H1 (cell line): Measurements from ENCODE around the gene IGFBP3. TPM values are rescaled to one million over a fixed set of nuclear protein-coding genes. Genes with fewer than 3 reads are reported as not detected.

Source experiments
- CTCF ChIA-PET: fragments of 300-600 bp; sonication (Branson Sonifier 250); formaldehyde crosslinking; loops from one replicate; lab custom pipeline; 2021; ENCODE audit not compliant: partially characterized antibody; lab: Charles Lee
- POLR2A ChIA-PET: fragments of 300-600 bp; sonication (Branson Sonifier 250); formaldehyde crosslinking; loops from one replicate; lab custom pipeline; 2021; ENCODE audit warnings: inconsistent platforms; ENCODE audit not compliant: partially characterized antibody; lab: Charles Lee
- DNase-seq, 2 experiments: peaks; one replicate each; pipeline versions ENCODE4 v3.0.0 to v3.0.0-alpha.2; 2010 to 2022; ENCODE audit warnings: low spot score in 2 of 2, low read depth in 1 of 2, mixed read lengths in 1 of 2
- FAIRE-seq: peaks from 2 replicates; lab custom pipeline; 2011; peaks lifted over from hg19 to GRCh38; lab: Jason Lieb, UNC
- H2AFZ ChIP-seq: 2 replicates; pipeline ENCODE4 v1.8.1; 2012; ENCODE audit warnings: low read length, inconsistent platforms
- H2AK5ac ChIP-seq: 2 replicates; pipeline ENCODE4 v1.6.1; 2013; ENCODE audit warnings: low read depth, low read length
- H2BK120ac ChIP-seq: replicated peaks from 2 replicates; pipeline ENCODE3; 2013; ENCODE audit warnings: low read depth, low read length, inconsistent platforms
- H2BK12ac ChIP-seq: 2 replicates; pipeline ENCODE4 v1.6.1; 2013; ENCODE audit warnings: low read depth, low read length
- H2BK15ac ChIP-seq: 2 replicates; pipeline ENCODE4 v1.6.1; 2013; ENCODE audit warnings: low read length
- H2BK20ac ChIP-seq: 2 replicates; pipeline ENCODE4 v1.6.1; 2013; ENCODE audit warnings: low read length
- H2BK5ac ChIP-seq: 2 replicates; pipeline ENCODE4 v1.6.1; 2013; ENCODE audit warnings: low read depth, low read length
- H3K14ac ChIP-seq: 2 replicates; pipeline ENCODE4 v1.6.1; 2013; ENCODE audit warnings: inconsistent platforms; ENCODE audit not compliant: insufficient read length
- H3K18ac ChIP-seq: 2 replicates; pipeline ENCODE4 v1.6.1; 2013; ENCODE audit warnings: low read length; ENCODE audit errors: extremely low read depth
- H3K23ac ChIP-seq: 2 replicates; pipeline ENCODE4 v1.6.1; 2013; ENCODE audit warnings: inconsistent platforms; ENCODE audit not compliant: insufficient read length
- H3K23me2 ChIP-seq: 2 replicates; pipeline ENCODE4 v1.6.1; 2013; ENCODE audit warnings: low read depth, low read length
- H3K27ac ChIP-seq: 2 replicates; pipeline ENCODE4 v1.6.1; 2011; ENCODE audit warnings: low read depth, low read length, inconsistent platforms
- H3K27me3 ChIP-seq, 4 experiments: replicated peaks in 1 of 4; 1 replicate in 1 of 4; 2 replicates in 3 of 4; pipeline versions ENCODE4 v1.6.1 to v1.8.1; 2011 to 2013; ENCODE audit warnings: low read length in 3 of 4, mild to moderate bottlenecking in 3 of 4, inconsistent platforms in 2 of 4, mixed read lengths in 2 of 4, moderate library complexity in 1 of 4; ENCODE audit not compliant: control insufficient read depth in 3 of 4, insufficient read depth in 3 of 4; ENCODE audit errors: extremely low read depth in 1 of 4
- H3K36me3 ChIP-seq, 4 experiments: 2 replicates each; pipeline versions ENCODE4 v1.6.1 to v1.8.1; 2011 to 2013; ENCODE audit warnings: mild to moderate bottlenecking in 4 of 4, low read length in 3 of 4, moderate library complexity in 2 of 4, control low read depth in 1 of 4, inconsistent platforms in 1 of 4; ENCODE audit not compliant: insufficient read depth in 4 of 4, control insufficient read depth in 2 of 4
- H3K4ac ChIP-seq: replicated peaks from 2 replicates; pipeline ENCODE3; 2013; ENCODE audit warnings: low read length, low read depth, mixed read lengths, inconsistent platforms; ENCODE audit not compliant: insufficient read length
- H3K4me1 ChIP-seq, 4 experiments: replicated peaks in 1 of 4; 1 replicate in 1 of 4; 2 replicates in 3 of 4; pipeline versions ENCODE4 v1.6.1 to v1.8.1; 2011 to 2013; ENCODE audit warnings: low read length in 3 of 4, inconsistent platforms in 2 of 4, mixed read lengths in 1 of 4; ENCODE audit not compliant: insufficient read depth in 4 of 4, control insufficient read depth in 3 of 4
- H3K4me2 ChIP-seq, 2 experiments: 2 replicates each; pipeline versions ENCODE4 v1.6.1 to v1.8.1; 2011 to 2013; ENCODE audit warnings: low read depth in 2 of 2, low read length in 2 of 2, control low read depth in 1 of 2, inconsistent platforms in 1 of 2, mild to moderate bottlenecking in 1 of 2; ENCODE audit not compliant: insufficient read depth in 1 of 2
- H3K4me3 ChIP-seq, 4 experiments: fragments of 200-600, 300-600 bp in 1 of 4; sonication (generic), shearing (Covaris generic), sonication (Bioruptor Twin) in 1 of 4; 2 replicates each; pipeline versions ENCODE4 v1.5.1 to v1.8.1; 2011 to 2016; ENCODE audit warnings: low read length in 4 of 4, low read depth in 3 of 4, control low read depth in 2 of 4, inconsistent platforms in 2 of 4, mild to moderate bottlenecking in 2 of 4, mixed read lengths in 1 of 4, moderate library complexity in 1 of 4; ENCODE audit not compliant: insufficient read depth in 2 of 4; ENCODE audit errors: extremely low read depth in 1 of 4
- H3K56ac ChIP-seq: replicated peaks from 2 replicates; pipeline ENCODE3; 2013; ENCODE audit warnings: low read depth, mild to moderate bottlenecking, mixed read lengths, low read length, inconsistent platforms; ENCODE audit not compliant: insufficient read length
- H3K79me1 ChIP-seq: 2 replicates; pipeline ENCODE4 v1.6.1; 2013; ENCODE audit warnings: low read depth, low read length, control low read depth
- H3K79me2 ChIP-seq, 2 experiments: 2 replicates each; pipeline versions ENCODE4 v1.6.1 to v1.8.1; 2012 to 2013; ENCODE audit warnings: low read length in 2 of 2, mild to moderate bottlenecking in 2 of 2, inconsistent platforms in 1 of 2; ENCODE audit not compliant: insufficient read depth in 2 of 2, control insufficient read depth in 1 of 2
- H3K9ac ChIP-seq, 4 experiments: replicated peaks in 1 of 4; 1 replicate in 1 of 4; 2 replicates in 3 of 4; pipeline versions ENCODE4 v1.6.1 to v1.8.1; 2011 to 2013; ENCODE audit warnings: low read depth in 3 of 4, low read length in 3 of 4, control low read depth in 2 of 4, mild to moderate bottlenecking in 2 of 4, moderate library complexity in 2 of 4, inconsistent platforms in 1 of 4; ENCODE audit errors: extremely low read depth in 1 of 4
- H3K9me3 ChIP-seq, 2 experiments: 2 replicates each; pipeline versions ENCODE4 v1.6.1 to v1.8.1; 2012 to 2013; ENCODE audit warnings: mild to moderate bottlenecking in 2 of 2, moderate library complexity in 2 of 2, control low read depth in 1 of 2, inconsistent platforms in 1 of 2, low read depth in 1 of 2, low read length in 1 of 2, mixed read lengths in 1 of 2; ENCODE audit not compliant: insufficient read depth in 2 of 2
- H4K20me1 ChIP-seq, 2 experiments: replicated peaks in 1 of 2; 2 replicates each; pipeline versions ENCODE3 to v1.8.1; 2011 to 2013; ENCODE audit warnings: inconsistent platforms in 2 of 2, low read length in 2 of 2, mild to moderate bottlenecking in 1 of 2; ENCODE audit not compliant: insufficient read depth in 2 of 2, control insufficient read depth in 1 of 2
- H4K5ac ChIP-seq: 2 replicates; pipeline ENCODE4 v1.6.1; 2013; ENCODE audit warnings: low read length, low read depth, mixed read lengths, inconsistent platforms; ENCODE audit not compliant: insufficient read length
- H4K8ac ChIP-seq: 2 replicates; pipeline ENCODE4 v1.8.0; 2013; ENCODE audit warnings: mild to moderate bottlenecking, moderate library complexity, low read length, inconsistent platforms; ENCODE audit not compliant: insufficient read depth; ENCODE audit errors: extremely low read depth
- H4K91ac ChIP-seq: replicated peaks from 2 replicates; pipeline ENCODE3; 2013; ENCODE audit warnings: low read length, mixed read lengths, inconsistent platforms; ENCODE audit not compliant: insufficient read length
- CTCF ChIP-seq, 3 experiments: IDR thresholded peaks; 1 replicate in 2 of 3; 2 replicates in 1 of 3; pipeline versions ENCODE4 v1.5.1 to v1.6.1; 2011; ENCODE audit warnings: low read length in 3 of 3, mild to moderate bottlenecking in 3 of 3, inconsistent platforms in 2 of 3, low read depth in 1 of 3, moderate library complexity in 1 of 3; ENCODE audit not compliant: insufficient read depth in 1 of 3; ENCODE audit errors: control extremely low read depth in 1 of 3
- KDM4A ChIP-seq: IDR thresholded peaks from one replicate; pipeline ENCODE4 v1.7.1; 2012; ENCODE audit warnings: low read depth, mild to moderate bottlenecking, moderate library complexity, low read length, inconsistent platforms; ENCODE audit not compliant: severe bottlenecking
- POLR2A ChIP-seq, 2 experiments: IDR thresholded peaks; 1 replicate in 1 of 2; 2 replicates in 1 of 2; pipeline ENCODE4 v1.6.1; 2011; ENCODE audit warnings: low read depth in 2 of 2, low read length in 2 of 2, mild to moderate bottlenecking in 2 of 2; ENCODE audit errors: control extremely low read depth in 1 of 2
- WGBS, 2 experiments: shearing (Covaris generic) in 1 of 2; methylation state at CpG; one replicate each; pipeline versions ENCODE4 v1.1.6 to v1.1.7; 2013 to 2015; ENCODE audit warnings: low lambda C conversion rate in 2 of 2, mixed read lengths in 2 of 2, inconsistent platforms in 1 of 2, low coverage in 1 of 2, missing lambda C conversion rate in 1 of 2; ENCODE audit not compliant: insufficient replicate concordance in 2 of 2, insufficient coverage in 1 of 2, insufficient read length in 1 of 2; ENCODE audit errors: extremely low coverage in 1 of 2, missing lambda C conversion rate in 1 of 2; 5-methylcytosine and 5-hydroxymethylcytosine counted together
- polyA plus RNA-seq, 7 experiments: library from polyadenylated mRNA; depleted of rRNA in 3 of 7; stranded (reverse) in 5 of 7; unstranded in 2 of 7; fragments of >200 nt in 5 of 7; fragments of 200-250 nt in 2 of 7; gene quantifications; 1 replicate in 5 of 7; 2 replicates in 1 of 7; 4 replicates in 1 of 7; pipeline versions ENCODE4 v1.2.1 to v1.2.3, GENCODE V29; 2011 to 2013; ENCODE audit warnings: missing spikeins in 2 of 7, mixed read lengths in 2 of 7
- total RNA-seq: library from RNA; stranded (reverse); fragmentation: NEBNext Ultra II Directional; extraction: Animal tissue kit (Norgen Biotek cat#: 25700); gene quantifications from 2 replicates; pipeline ENCODE4 v1.2.1, GENCODE V29; 2021

Gene IGFBP3
- total and polyA plus RNA-seq, 2 of the 8 experiments (the other 6 are each of a cell fraction or from before 2014, with no cell fraction given): 5.5 to 12.1 TPM

DNA sequence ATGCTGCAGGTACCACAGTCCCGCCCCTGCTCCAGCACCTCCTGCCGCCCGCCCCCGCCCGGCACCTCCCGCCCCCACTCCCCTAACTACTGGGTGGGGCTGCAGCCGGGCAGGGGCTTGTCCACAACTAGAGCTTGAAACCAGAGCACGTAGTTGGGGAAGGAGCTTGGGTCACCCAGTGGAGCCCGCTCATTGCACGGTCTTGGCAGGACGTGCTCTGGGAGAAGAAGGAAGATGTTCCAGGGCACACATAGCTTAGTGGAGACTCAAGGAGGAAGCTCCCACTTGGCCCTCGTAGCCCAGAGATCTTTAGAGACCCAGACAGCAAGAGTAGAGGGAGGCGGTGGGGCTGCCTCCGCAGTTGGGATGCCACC, 32.1 kb downstream of the IGFBP3 start:
- Histone ChIP-seq H3K79me1 (no peaks in the 10 kb centered on the region), H4K20me1 (no peaks in the 10 kb centered on the region), H3K9me3 (no peaks in the 10 kb centered on the region), H3K4me3 (peak overlapping the region; percentile 32 to 60 (median 44); a peak in 6 of 8 replicates), H2BK15ac (no peak overlapping the region), H2BK5ac (no peak overlapping the region), H3K14ac (no peak overlapping the region), H4K91ac (no peak overlapping the region), H2BK120ac (no peak overlapping the region), H3K79me2 (no peaks in the 10 kb centered on the region), H3K4me2 (peak overlapping the region; percentile 92 to 94), H3K36me3 (no peaks in the 10 kb centered on the region), H3K56ac (no peak overlapping the region), H3K23me2 (peaks cover 11% of the 10 kb centered on the region; the same call in 1 of the 2 replicates), H3K4me1 (peaks cover 2 to 15% (median 9%) of the 10 kb centered on the region in 4 experiments), H3K18ac (no peak overlapping the region; the same call in 1 of the 2 replicates), H4K8ac (no peak overlapping the region), H2BK20ac (no peak overlapping the region), H3K27me3 (peaks cover 23 to 42% (median 35%) of the 10 kb centered on the region in 4 experiments), H3K23ac (no peak overlapping the region), H3K27ac (no peak overlapping the region), H3K9ac (no peak overlapping the region), H3K4ac (no peak overlapping the region), H4K5ac (no peak overlapping the region), H2AK5ac (no peak overlapping the region), H2AFZ (no peak overlapping the region), H2BK12ac (no peak overlapping the region)
- POLR2A ChIA-PET: interaction anchor here (1.1 kb wide), 1 partner anchor 32 kb away, joined by 5 read pairs; the partner anchor contains the start of gene IGFBP3
- FAIRE-seq (no peak), DNase-seq (peak in 1 of 2 experiments; percentile 60)
- CTCF ChIA-PET: interaction anchor here (0.6 to 3.8 kb wide), 7 partner anchors 17 to 127 kb away, joined by 3 to 22 read pairs (median 5); no protein-coding TSS in a partner anchor
- 7% methylated on average over 8 of the region's 14 CpGs; no CpG with 5 or more reads in 1 of the 2 experiments for WGBS, 2 experiments
- TF ChIP-seq KDM4A (peak; percentile 28), POLR2A (IDR thresholded peaks at IDR 0.05; ENCODE audit: control extremely low read depth in 1 of 2, low read depth in 2 of 2, low read length in 2 of 2) (no peak), CTCF (IDR thresholded peaks at IDR 0.05; ENCODE audit: control extremely low read depth in 1 of 3, insufficient read depth in 1 of 3, low read depth in 1 of 3, low read length in 3 of 3) (peak in 1 of 3 experiments; percentile 3; a peak in 1 of 4 replicates)
- TF ChIP-seq, all 59 proteins: peak for 2
